ENCODE results near the gene PTK7. TPM values are rescaled to one million over a fixed set of nuclear protein-coding genes. Genes with fewer than 3 reads are reported as not detected.

PTK7 gene
- total and polyA plus RNA-seq, 2 of the 8 experiments (the other 6 are each of a cell fraction or from before 2014, with no cell fraction given) = 110 to 138 TPM

GRCh38 chr6:43180058-43180457 is 103.9 kb downstream of the PTK7 start:
- WGBS, 2 experiments (ENCODE audit: extremely low coverage in 1 of 2, insufficient coverage in 1 of 2, insufficient read length in 1 of 2, insufficient replicate concordance in 2 of 2, low coverage in 1 of 2, low lambda C conversion rate in 2 of 2, missing lambda C conversion rate in 1 of 2) = 89% methylated on average over 7 of the region's 7 CpGs; no CpG with 5 or more reads in 1 of the 2 experiments
- H3K56ac ChIP-seq (replicated peaks; ENCODE audit: insufficient read length, low read depth, low read length) = no peak overlapping the region
- no peak overlapping the region for H4K5ac ChIP-seq (ENCODE audit: insufficient read length, low read depth, low read length)
- CTCF ChIA-PET (ENCODE audit: partially characterized antibody) = interaction anchor here (0.6 to 1.5 kb wide), 4 partner anchors 8 to 254 kb away, joined by 3 to 5 read pairs (median 4); partner anchors contain the start of gene SRF
- H3K23me2 ChIP-seq (ENCODE audit: low read depth, low read length) = peaks cover 8% of the 10 kb centered on the region
- H3K4me1 ChIP-seq (replicated peaks in 1 of 4; ENCODE audit: control insufficient read depth in 3 of 4, insufficient read depth in 4 of 4, low read length in 3 of 4) = peaks cover 0 to 3% (median 1%) of the 10 kb centered on the region in 4 experiments; a peak in 2 of 7 replicates
- no peak overlapping the region for H3K14ac ChIP-seq (ENCODE audit: insufficient read length)
- no peak overlapping the region for H3K9ac ChIP-seq (replicated peaks in 1 of 4; ENCODE audit: extremely low read depth in 1 of 4, low read depth in 3 of 4, low read length in 3 of 4)
- H3K79me2 ChIP-seq (ENCODE audit: control insufficient read depth in 1 of 2, insufficient read depth in 2 of 2, low read length in 2 of 2) = peaks cover 0 to 6% of the 10 kb centered on the region in 2 experiments; a peak in 2 of 4 replicates
- no peak overlapping the region for H2BK15ac ChIP-seq (ENCODE audit: low read length)
- H2BK12ac ChIP-seq (ENCODE audit: low read depth, low read length) = no peak overlapping the region
- TF ChIP-seq POLR2AphosphoS5 (IDR thresholded peaks at IDR 0.05; ENCODE audit: low read depth, low read length) (peak; percentile 44), GABPA (IDR thresholded peaks at IDR 0.05; ENCODE audit: borderline replicate concordance, insufficient read depth, low read length) (no peak)
- FAIRE-seq (no peak), DNase-seq (ENCODE audit: low read depth in 1 of 2, low spot score in 2 of 2) (no peak)
- H4K20me1 ChIP-seq (replicated peaks in 1 of 2; ENCODE audit: control insufficient read depth in 1 of 2, insufficient read depth in 2 of 2, low read length in 2 of 2) = peaks cover 1 to 18% of the 10 kb centered on the region in 2 experiments
- H3K27ac ChIP-seq (ENCODE audit: low read depth, low read length) = no peak overlapping the region
- no peak overlapping the region; the same call in 1 of the 2 replicates for H4K8ac ChIP-seq (ENCODE audit: extremely low read depth, insufficient read depth, low read length)
- H3K4me2 ChIP-seq (ENCODE audit: insufficient read depth in 1 of 2, low read depth in 2 of 2, low read length in 2 of 2) = no peak overlapping the region
- H3K36me3 ChIP-seq (ENCODE audit: control insufficient read depth in 2 of 4, insufficient read depth in 4 of 4, low read length in 3 of 4) = peaks cover 19 to 35% (median 32%) of the 10 kb centered on the region in 4 experiments
- no peak overlapping the region for H3K4me3 ChIP-seq (ENCODE audit: extremely low read depth in 1 of 4, insufficient read depth in 2 of 4, low read depth in 3 of 4, low read length in 4 of 4)
- H2AK5ac ChIP-seq (ENCODE audit: low read depth, low read length) = no peak overlapping the region
- H3K79me1 ChIP-seq (ENCODE audit: low read depth, low read length) = peaks cover 3% of the 10 kb centered on the region; the same call in 1 of the 2 replicates
- H2AFZ ChIP-seq (ENCODE audit: low read length) = no peak overlapping the region
- no peak overlapping the region for H4K91ac ChIP-seq (replicated peaks; ENCODE audit: insufficient read length, low read length)
- no peak overlapping the region for H2BK5ac ChIP-seq (ENCODE audit: low read depth, low read length)
- no peak overlapping the region for H2BK20ac ChIP-seq (ENCODE audit: low read length)
- no peak overlapping the region for H2BK120ac ChIP-seq (replicated peaks; ENCODE audit: low read depth, low read length)
- H3K27me3 ChIP-seq (replicated peaks in 1 of 4; ENCODE audit: control insufficient read depth in 3 of 4, extremely low read depth in 1 of 4, insufficient read depth in 3 of 4, low read length in 3 of 4) = no peaks in the 10 kb centered on the region
- no peak overlapping the region for H3K23ac ChIP-seq (ENCODE audit: insufficient read length)
- no peaks in the 10 kb centered on the region for H3K9me3 ChIP-seq (ENCODE audit: insufficient read depth in 2 of 2, low read depth in 1 of 2, low read length in 1 of 2)
- POLR2A ChIA-PET (ENCODE audit: partially characterized antibody) = interaction anchor here (0.6 to 4.0 kb wide), 13 partner anchors 8 to 409 kb away, joined by 3 to 30 read pairs (median 3); partner anchors contain the start of gene DNPH1
- no peak overlapping the region for H3K18ac ChIP-seq (ENCODE audit: extremely low read depth, low read length)
- H3K4ac ChIP-seq (replicated peaks; ENCODE audit: insufficient read length, low read depth, low read length) = no peak overlapping the region
